NT2/D1 (cell line): ENCODE measurements around the gene RIC1.

Experiments
- SUZ12 ChIP-seq: IDR thresholded peaks from 2 replicates; pipeline ENCODE4 v1.6.1; 2011; ENCODE audit not compliant: insufficient read length, insufficient read depth; ENCODE audit errors: extremely low read depth
- ZNF274 ChIP-seq: IDR thresholded peaks from 2 replicates; pipeline ENCODE4 v1.6.1; 2011; ENCODE audit warnings: mild to moderate bottlenecking, low read depth, low read length

GRCh38 chr9:5620494-5620893 lies 8.4 kb upstream of the RIC1 start:
- TF ChIP-seq ZNF274 (no peak), SUZ12 (no peak)
